K562 (cell line): ENCODE data around the gene TRAF3IP1. TPM values are rescaled to one million over a fixed set of nuclear protein-coding genes. Genes with fewer than 3 reads are reported as not detected.

ENCODE experiments used
- ATAC-seq: fragments of 200-7000 bp; cut with Tn5 transposase; 3 replicates; pipeline ENCODE4 v1.9.1; 2020; ENCODE audit warnings: moderate library complexity
- BruUV-seq: library from RNA; stranded (reverse); fragments of 400-500 nt; replicated peaks from 2 replicates; lab custom pipeline; 2021; lab: Mats Ljungman, UMichigan
- CTCF ChIA-PET: fragments of 300-600 bp; formaldehyde crosslinking; extraction: SDS; loops from one replicate; lab custom pipeline; 2021; ENCODE audit warnings: low intra/inter-chr PET ratio; lab: Yijun Ruan, JAX
- POLR2A ChIA-PET: fragments of 300-600, 350-650 bp; sonication (Branson Sonifier 250); formaldehyde crosslinking; extraction: SDS; loops from one replicate; lab custom pipeline; 2021; ENCODE audit warnings: antibody characterized with exemption, inconsistent platforms; lab: Yijun Ruan, JAX
- DNase-seq, 4 experiments: peaks; one replicate each; pipeline versions ENCODE4 v3.0.0 to v3.0.0-alpha.2; 2011 to 2018; ENCODE audit warnings: low spot score in 3 of 4, mixed read lengths in 3 of 4; ENCODE audit errors: extremely low read depth in 1 of 4
- FAIRE-seq: peaks from 2 replicates; lab custom pipeline; 2011; peaks lifted over from hg19 to GRCh38; lab: Jason Lieb, UNC
- H2AFZ ChIP-seq: 2 replicates; pipeline ENCODE4 v1.6.0; 2011; ENCODE audit warnings: low read depth, low read length, control low read depth, inconsistent platforms
- H3K27ac ChIP-seq: fragments of 200-600 bp; 3 replicates; pipeline ENCODE4 v1.8.0; 2011; ENCODE audit warnings: low read depth, mild to moderate bottlenecking, control low read depth, inconsistent platforms, low read length, moderate library complexity, mixed read lengths; ENCODE audit errors: extremely low read depth
- H3K27me3 ChIP-seq, 2 experiments: fragments of 300-600 bp in 1 of 2; 2 replicates in 1 of 2; 3 replicates in 1 of 2; pipeline versions ENCODE4 v1.6.0 to v1.8.0; 2011; ENCODE audit warnings: inconsistent platforms in 2 of 2, low read length in 2 of 2, mild to moderate bottlenecking in 1 of 2, mixed read lengths in 1 of 2, moderate library complexity in 1 of 2; ENCODE audit not compliant: control insufficient read depth in 2 of 2, insufficient read depth in 2 of 2
- H3K36me3 ChIP-seq: fragments of 300-600 bp; 3 replicates; pipeline ENCODE4 v1.8.0; 2011; ENCODE audit warnings: mild to moderate bottlenecking, low read length, inconsistent platforms; ENCODE audit not compliant: control insufficient read depth, insufficient read depth
- H3K4me1 ChIP-seq, 2 experiments: fragments of 200-600 bp in 1 of 2; replicated peaks in 1 of 2; 2 replicates in 1 of 2; 3 replicates in 1 of 2; pipeline versions ENCODE4 v1.5.1 to v1.8.0; 2011; ENCODE audit warnings: inconsistent platforms in 2 of 2, low read length in 2 of 2, mild to moderate bottlenecking in 1 of 2, mixed read lengths in 1 of 2, moderate library complexity in 1 of 2; ENCODE audit not compliant: control insufficient read depth in 2 of 2, insufficient read depth in 2 of 2
- H3K4me2 ChIP-seq: 2 replicates; pipeline ENCODE4 v1.6.1; 2011; ENCODE audit warnings: low read length, control low read depth, inconsistent platforms, mixed read lengths; ENCODE audit not compliant: insufficient read depth
- H3K4me3 ChIP-seq: fragments of 200-600 bp; sonication (generic), shearing (Covaris generic); 2 replicates; pipeline ENCODE4 v1.5.1; 2016; ENCODE audit warnings: control low read depth, inconsistent platforms
- H3K79me2 ChIP-seq: fragments of 200-600 bp; 3 replicates; pipeline ENCODE4 v1.8.0; 2011; ENCODE audit warnings: low read length, inconsistent platforms; ENCODE audit not compliant: control insufficient read depth, insufficient read depth
- H3K9ac ChIP-seq, 2 experiments: 2 replicates each; pipeline versions ENCODE4 v1.6.0 to v1.6.1; 2011; ENCODE audit warnings: low read depth in 2 of 2, low read length in 2 of 2, control low read depth in 1 of 2, inconsistent platforms in 1 of 2, mild to moderate bottlenecking in 1 of 2, mixed read lengths in 1 of 2; ENCODE audit not compliant: insufficient read depth in 1 of 2
- H3K9me1 ChIP-seq: one replicate; pipeline ENCODE4 v1.6.0; 2011; ENCODE audit warnings: inconsistent platforms, mild to moderate bottlenecking, low read length, moderate library complexity; ENCODE audit not compliant: control insufficient read depth, insufficient read depth
- H3K9me3 ChIP-seq: replicated peaks from 2 replicates; pipeline ENCODE4 v1.5.1; 2011; ENCODE audit warnings: low read depth, low read length, inconsistent platforms; ENCODE audit not compliant: control insufficient read depth, insufficient read depth
- H4K20me1 ChIP-seq: replicated peaks from 2 replicates; pipeline ENCODE4 v1.6.1; 2011; ENCODE audit warnings: low read length, inconsistent platforms, mixed read lengths; ENCODE audit not compliant: control insufficient read depth, insufficient read depth
- FIP1L1 ChIP-seq: fragments of 200-400 bp; formaldehyde crosslinking; IDR thresholded peaks from 2 replicates; pipeline ENCODE4 v1.6.1; 2018; ENCODE audit warnings: mild to moderate bottlenecking, low read depth, low read length; ENCODE audit not compliant: poor library complexity, severe bottlenecking
- LARP7 ChIP-seq: fragments of 450-650 bp; IDR thresholded peaks from 2 replicates; pipeline ENCODE4 v1.6.1; 2016
- MBD1 ChIP-seq: fragments of 250-450 bp; sonication (Bioruptor Pico); IDR thresholded peaks from 2 replicates; pipeline ENCODE4 v1.8.0; 2022; ENCODE audit warnings: inconsistent platforms
- PHF8 ChIP-seq: fragments of 200-600 bp; sonication (generic); IDR thresholded peaks from 2 replicates; pipeline ENCODE4 v1.6.1; 2012; ENCODE audit warnings: mixed run types, mild to moderate bottlenecking, inconsistent platforms, low read length, moderate library complexity, borderline replicate concordance
- PRPF4 ChIP-seq: fragments of 200-400 bp; formaldehyde crosslinking; IDR thresholded peaks from one replicate; pipeline ENCODE4 v1.6.1; 2017; ENCODE audit warnings: low read length, low read depth, mild to moderate bottlenecking; ENCODE audit not compliant: insufficient read depth, poor library complexity, severe bottlenecking
- RBBP5 ChIP-seq: fragments of 200-600 bp; sonication (generic); IDR thresholded peaks from 2 replicates; pipeline ENCODE4 v1.6.1; 2012; ENCODE audit warnings: borderline replicate concordance, mild to moderate bottlenecking, low read length, control low read depth, inconsistent platforms; ENCODE audit not compliant: insufficient read depth, poor library complexity, severe bottlenecking
- SIN3A ChIP-seq, 2 experiments: fragments of 150-350 bp in 1 of 2; IDR thresholded peaks; 2 replicates each; pipeline ENCODE4 v1.6.1; 2011 to 2016; ENCODE audit warnings: borderline replicate concordance in 2 of 2, low read depth in 2 of 2, low read length in 2 of 2, mild to moderate bottlenecking in 2 of 2, moderate library complexity in 2 of 2; ENCODE audit not compliant: control insufficient read depth in 1 of 2
- ZFX ChIP-seq: sonication (generic); formaldehyde crosslinking; IDR thresholded peaks from 2 replicates; pipeline ENCODE4 v1.8.0; 2022; ENCODE audit warnings: mild to moderate bottlenecking, missing genetic modification reagents, moderate library complexity
- WGBS: fragments of 100-300 bp; shearing (Covaris generic); methylation state at CpG from one replicate; pipeline ENCODE4 v1.1.6; 2016; ENCODE audit warnings: low coverage, mixed read lengths; ENCODE audit not compliant: insufficient coverage; ENCODE audit errors: missing lambda C conversion rate; 5-methylcytosine and 5-hydroxymethylcytosine counted together
- in situ Hi-C: fragments of 300-500 bp; cut with MboI; formaldehyde crosslinking; loops from 4 replicates; pipeline ENCODE4 v1.15.0; 2018; ENCODE audit warnings: inconsistent platforms, mixed read lengths
- intact Hi-C: fragments of 100-400 bp; cut with micrococcal nuclease; formaldehyde crosslinking; loops from 2 replicates; pipeline ENCODE4 v1.14.2; 2022
- polyA plus RNA-seq, 8 experiments: library from polyadenylated mRNA; depleted of rRNA in 4 of 8; stranded (reverse) in 5 of 8; unstranded in 3 of 8; fragments of >200 nt; fragmentation: Nextera tagmentation in 2 of 8; fragmentation: Illumina TruSeq in 1 of 8; extraction: Ambion mirVana in 2 of 8; extraction: Trizol in 1 of 8; gene quantifications; 2 replicates each; pipeline versions ENCODE4 v1.2.1 to v1.2.3, GENCODE V29; 2011 to 2014; ENCODE audit warnings: inconsistent platforms in 1 of 8, missing spikeins in 1 of 8
- total RNA-seq, 7 experiments: library from RNA; depleted of rRNA in 6 of 7; stranded (reverse); fragments of >200 nt in 6 of 7; fragmentation: Illumina TruSeq in 2 of 7; extraction: Trizol in 2 of 7; gene quantifications; 2 replicates each; pipeline versions ENCODE4 v1.2.1 to v1.2.3, GENCODE V29; 2011 to 2021; ENCODE audit warnings: low replicate concordance in 1 of 7

TRAF3IP1 gene
- total and polyA plus RNA-seq, 9 of the 15 experiments (the other 6 are each of a cell fraction or from before 2014, with no cell fraction given) = 1.3 to 7.4 (median 3.4) TPM

DNA sequence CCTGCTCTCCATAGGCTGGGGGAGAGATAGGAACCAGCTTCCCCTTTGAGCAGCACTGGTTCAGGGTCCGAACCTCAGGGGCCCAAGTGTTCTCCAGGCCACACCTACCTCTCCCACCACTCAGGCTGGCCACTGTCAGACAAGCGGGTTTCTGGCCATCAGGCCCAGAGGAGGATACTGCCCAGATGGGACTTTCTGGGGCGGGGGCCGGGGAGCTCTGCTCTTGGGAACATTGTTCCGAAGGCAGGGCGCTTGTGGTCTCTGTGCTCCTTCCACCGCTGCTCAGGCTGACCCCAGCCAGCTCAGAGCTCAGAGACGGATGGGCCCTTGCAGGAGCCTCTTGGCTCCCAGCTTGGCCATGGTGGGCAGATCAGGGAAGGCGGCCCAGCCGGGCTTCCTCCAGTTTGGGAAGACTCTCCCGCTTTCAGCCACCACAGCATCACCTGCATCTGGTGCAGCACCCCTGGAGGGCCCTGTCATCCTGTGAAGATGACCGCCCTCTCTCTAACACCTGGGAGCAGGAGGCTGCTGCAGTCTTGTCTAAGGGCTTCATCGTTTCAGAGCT, 5.2 kb upstream of the TRAF3IP1 start:
- Histone ChIP-seq H3K4me2 (no peak overlapping the region), H2AFZ (no peak overlapping the region), H4K20me1 (no peaks in the 10 kb centered on the region), H3K27me3 (peaks cover 0 to 9% of the 10 kb centered on the region in 2 experiments; a peak in 2 of 5 replicates), H3K9me1 (no peaks in the 10 kb centered on the region), H3K9ac (no peak overlapping the region), H3K4me3 (no peak overlapping the region), H3K79me2 (no peaks in the 10 kb centered on the region), H3K9me3 (no peaks in the 10 kb centered on the region), H3K4me1 (peaks cover 0 to 7% of the 10 kb centered on the region in 2 experiments; a peak in 3 of 5 replicates), H3K27ac (no peak overlapping the region), H3K36me3 (no peaks in the 10 kb centered on the region)
- intact Hi-C loops (no loop called here), in situ Hi-C loops (no loop called here)
- POLR2A ChIA-PET = interaction anchor here (1.1 kb wide), 1 partner anchor 27 kb away, joined by 3 read pairs; the partner anchor contains the start of gene PER2
- TF ChIP-seq PRPF4 = no peak
- DNase-seq (no peak), FAIRE-seq (no peak), ATAC-seq (no peak)
- CTCF ChIA-PET = no interaction called here
- whole genome bisulfite sequencing = 28% methylated on average over 6 of the region's 13 CpGs
- BruUV-seq = no TSS peak

DNA sequence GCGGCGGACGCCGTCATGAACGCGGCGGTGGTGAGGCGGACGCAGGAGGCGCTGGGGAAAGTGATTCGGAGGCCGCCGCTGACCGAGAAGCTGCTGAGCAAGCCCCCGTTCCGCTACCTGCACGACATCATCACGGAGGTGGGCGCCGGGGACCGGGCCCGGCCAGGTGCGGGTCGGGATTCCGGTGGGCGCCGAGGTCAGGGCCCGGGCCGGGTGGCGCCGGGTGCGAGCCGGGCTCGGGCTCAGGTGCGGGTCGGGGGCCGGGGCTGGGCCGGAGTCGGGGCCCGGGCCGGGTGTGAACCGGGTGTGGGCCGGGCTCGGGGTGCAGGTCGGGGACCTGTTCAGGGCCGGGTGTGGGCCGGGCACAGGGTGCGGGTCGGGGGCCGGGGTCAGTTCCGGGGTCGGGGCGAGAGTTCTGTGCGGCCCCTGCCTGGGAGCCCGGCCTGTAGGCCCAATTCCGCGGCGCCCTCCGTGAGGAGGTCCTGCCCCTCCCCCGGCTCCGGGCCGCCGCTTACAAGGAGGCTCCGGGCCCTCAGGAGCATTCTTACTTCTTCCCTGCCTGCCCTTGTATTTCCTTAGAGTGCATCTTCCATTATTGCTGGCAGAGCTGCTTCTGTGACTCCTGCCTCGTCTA, 447 bp downstream of the TRAF3IP1 start:
- no peak overlapping the region for H2AFZ ChIP-seq
- BruUV-seq = no TSS peak
- DNase-seq (peak in 3 of 4 experiments; percentile 9 to 48 (median 41)), ATAC-seq (peak; percentile 39), FAIRE-seq (no peak)
- CTCF ChIA-PET = no interaction called here
- H3K9me1 ChIP-seq = no peaks in the 10 kb centered on the region
- no peaks in the 10 kb centered on the region for H3K36me3 ChIP-seq
- WGBS = 4% methylated on average over 14 of the region's 65 CpGs
- POLR2A ChIA-PET = no interaction called here
- H3K27me3 ChIP-seq = no peaks in the 10 kb centered on the region
- H4K20me1 ChIP-seq = no peaks in the 10 kb centered on the region; the same call in 1 of the 2 replicates
- in situ Hi-C loops (no loop called here), intact Hi-C loops (no loop called here)
- no peak overlapping the region for H3K27ac ChIP-seq
- no peaks in the 10 kb centered on the region for H3K79me2 ChIP-seq
- TF ChIP-seq PHF8 (peak; percentile 49; the same call in 1 of the 2 replicates), LARP7 (no peak), SIN3A (IDR thresholded peaks at IDR 0.05; ENCODE audit: borderline replicate concordance in 2 of 2, control insufficient read depth in 1 of 2, low read depth in 2 of 2, low read length in 2 of 2) (peak in 1 of 2 experiments; percentile 1; a peak in 1 of 4 replicates), FIP1L1 (peak; percentile 11), ZFX (CRISPR knock-in tag) (peak; percentile 39), MBD1 (CRISPR knock-in tag) (no peak), RBBP5 (peak; percentile 41)
- peak overlapping the region; percentile 81 for H3K4me2 ChIP-seq
- peaks cover 0 to 25% of the 10 kb centered on the region in 2 experiments; a peak in 3 of 5 replicates for H3K4me1 ChIP-seq
- H3K4me3 ChIP-seq = peak overlapping the region; percentile 52
- H3K9me3 ChIP-seq = no peaks in the 10 kb centered on the region
- peak overlapping the region in 1 of 2 experiments; percentile 90; a peak in 3 of 4 replicates for H3K9ac ChIP-seq
